Natural killer cell treated with Interleukin-12 subunit alpha and Interleukin-12 subunit beta and Interleukin-15 and Interleukin-18, amount 100 ng/mL, for 72 hours (primary cell): Measurements from ENCODE around the gene MANBA. TPM values are rescaled to one million over a fixed set of nuclear protein-coding genes. Genes with fewer than 3 reads are reported as not detected.

Experiments
- ATAC-seq, 2 donors: fragments of 150-1000 bp; cut with Tn5 transposase in 1 of 2; sonication (Bioruptor Pico), chemical (Tn5 transposase) in 1 of 2; 2 replicates each; pipeline ENCODE4 v1.10.0; 2021
- DNase-seq: peaks from one replicate; pipeline ENCODE4 v3.0.0; 2022; ENCODE audit warnings: low spot score
- H3K27ac Mint-ChIP-seq, 2 donors: 1 replicate in 1 of 2; 2 replicates in 1 of 2; pipeline ENCODE4 v1.8.0; 2022; ENCODE audit warnings: mixed read lengths in 2 of 2, mild to moderate bottlenecking in 1 of 2, moderate library complexity in 1 of 2
- H3K27me3 Mint-ChIP-seq, 2 donors: 1 replicate in 1 of 2; 2 replicates in 1 of 2; pipeline ENCODE4 v1.8.0; 2022; ENCODE audit warnings: mixed read lengths in 2 of 2
- H3K36me3 Mint-ChIP-seq: one replicate; pipeline ENCODE4 v1.8.0; 2022; ENCODE audit warnings: mixed read lengths
- H3K4me1 Mint-ChIP-seq, 2 donors: 1 replicate in 1 of 2; 2 replicates in 1 of 2; pipeline ENCODE4 v1.8.0; 2022; ENCODE audit warnings: low read depth in 2 of 2, mixed read lengths in 2 of 2, mild to moderate bottlenecking in 1 of 2
- H3K4me3 Mint-ChIP-seq: one replicate; pipeline ENCODE4 v1.8.0; 2022; ENCODE audit warnings: mixed read lengths
- H3K9me3 Mint-ChIP-seq: 2 replicates; pipeline ENCODE4 v1.8.0; 2022; ENCODE audit warnings: mixed read lengths
- total RNA-seq, 2 donors: library from RNA; stranded (reverse); gene quantifications; one replicate each; pipeline ENCODE4 v1.2.3, GENCODE V29; 2022

Gene MANBA
- total RNA-seq, 2 donors from 2014 or later, result 14.7 to 15.5 TPM

DNA sequence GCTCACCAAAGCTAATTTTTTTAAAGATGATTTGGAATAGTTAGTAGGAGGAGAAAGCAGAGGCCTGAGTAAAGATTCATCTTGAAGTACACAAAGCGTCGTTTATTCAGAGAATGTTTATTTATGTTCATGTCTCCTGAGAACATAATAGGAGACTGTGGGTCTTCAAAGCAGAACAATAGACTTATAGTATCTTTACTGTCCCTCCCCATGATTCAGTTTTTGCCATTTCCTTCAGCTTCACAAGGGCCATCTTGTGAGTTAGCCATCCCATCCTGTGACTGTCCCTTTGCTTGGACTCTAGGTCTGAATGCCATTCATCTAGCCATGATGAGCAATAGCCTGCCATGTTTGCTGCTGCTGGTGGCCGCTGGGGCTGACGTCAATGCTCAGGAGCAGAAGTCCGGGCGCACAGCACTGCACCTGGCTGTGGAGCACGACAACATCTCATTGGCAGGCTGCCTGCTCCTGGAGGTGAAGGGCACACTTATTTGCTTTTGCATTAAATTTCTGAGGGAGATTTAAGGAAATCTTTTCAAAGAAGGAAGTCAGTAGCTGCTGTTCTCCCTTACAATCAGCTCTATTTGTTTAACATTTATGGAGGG is 153.8 kb downstream of the MANBA start:
- H3K4me1 Mint-ChIP-seq, result peaks cover 28 to 35% of the 10 kb centered on the region in 2 donors
- peak overlapping the region; percentile 6 to 64 for H3K27ac Mint-ChIP-seq
- H3K4me3 Mint-ChIP-seq, result no peak overlapping the region
- no peaks in the 10 kb centered on the region for H3K9me3 Mint-ChIP-seq
- H3K27me3 Mint-ChIP-seq, result no peaks in the 10 kb centered on the region
- ATAC-seq, result no peak
- H3K36me3 Mint-ChIP-seq, result peaks cover 57% of the 10 kb centered on the region
- DNase-seq, result no peak

DNA sequence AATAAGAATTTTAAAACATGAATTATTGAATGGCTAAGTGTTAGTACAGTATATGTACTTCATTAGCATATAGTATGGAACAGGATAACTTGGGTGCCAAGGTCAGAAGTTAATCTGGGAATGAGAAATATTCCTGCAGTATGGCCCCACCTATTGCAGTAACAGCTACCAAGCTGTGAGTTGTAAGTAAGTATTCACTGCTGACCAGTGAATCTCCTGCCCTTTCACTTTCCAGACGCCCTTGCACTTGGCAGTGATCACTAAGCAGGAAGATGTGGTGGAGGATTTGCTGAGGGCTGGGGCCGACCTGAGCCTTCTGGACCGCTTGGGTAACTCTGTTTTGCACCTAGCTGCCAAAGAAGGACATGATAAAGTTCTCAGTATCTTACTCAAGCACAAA is 154.5 kb downstream of the MANBA start:
- no peak overlapping the region for H3K4me3 Mint-ChIP-seq
- DNase-seq (no peak), ATAC-seq (no peak)
- no peaks in the 10 kb centered on the region for H3K27me3 Mint-ChIP-seq
- H3K4me1 Mint-ChIP-seq, result peaks cover 21 to 28% of the 10 kb centered on the region in 2 donors
- H3K9me3 Mint-ChIP-seq, result no peaks in the 10 kb centered on the region
- H3K36me3 Mint-ChIP-seq, result peaks cover 57% of the 10 kb centered on the region
- peak overlapping the region; percentile 6 to 64 for H3K27ac Mint-ChIP-seq

DNA sequence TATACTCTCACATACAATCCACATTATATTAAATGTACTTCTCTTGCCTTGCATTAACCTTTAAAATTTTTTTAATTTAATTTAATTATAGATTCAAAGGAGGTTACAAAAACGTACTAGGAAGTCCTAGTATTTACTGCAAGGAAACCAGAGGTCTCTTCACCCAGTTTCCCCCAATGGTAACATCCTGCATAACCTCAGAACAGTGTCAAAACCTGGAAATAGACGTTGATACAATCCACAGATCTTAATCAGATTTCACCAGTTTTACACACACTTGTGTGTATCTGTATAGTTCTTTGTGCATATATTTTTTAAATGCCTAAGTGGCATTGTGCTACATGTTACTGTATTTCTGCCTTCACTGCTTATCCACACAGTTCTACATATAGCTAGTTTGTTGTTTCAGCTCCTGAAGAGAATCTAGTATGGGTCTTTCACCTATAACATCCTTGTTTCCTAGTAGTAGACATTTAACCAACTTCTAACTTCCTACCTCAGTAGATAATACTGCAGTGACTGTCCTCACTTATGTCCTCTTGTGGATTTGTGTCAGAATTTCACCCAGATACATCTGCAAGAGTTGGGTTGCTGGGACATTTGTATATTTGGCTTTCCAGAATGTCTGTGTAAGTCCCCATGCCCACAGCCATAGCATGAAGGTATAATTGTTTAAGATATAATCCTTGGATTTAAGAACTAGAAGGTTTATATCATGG is 156.4 kb downstream of the MANBA start:
- Mint-ChIP-seq H3K4me3 (no peak overlapping the region), H3K36me3 (peaks cover 62% of the 10 kb centered on the region), H3K27me3 (no peaks in the 10 kb centered on the region), H3K4me1 (peaks cover 23% of the 10 kb centered on the region in 2 donors), H3K9me3 (no peaks in the 10 kb centered on the region), H3K27ac (peak overlapping the region; percentile 7 to 21)
- DNase-seq (no peak), ATAC-seq (no peak)

DNA sequence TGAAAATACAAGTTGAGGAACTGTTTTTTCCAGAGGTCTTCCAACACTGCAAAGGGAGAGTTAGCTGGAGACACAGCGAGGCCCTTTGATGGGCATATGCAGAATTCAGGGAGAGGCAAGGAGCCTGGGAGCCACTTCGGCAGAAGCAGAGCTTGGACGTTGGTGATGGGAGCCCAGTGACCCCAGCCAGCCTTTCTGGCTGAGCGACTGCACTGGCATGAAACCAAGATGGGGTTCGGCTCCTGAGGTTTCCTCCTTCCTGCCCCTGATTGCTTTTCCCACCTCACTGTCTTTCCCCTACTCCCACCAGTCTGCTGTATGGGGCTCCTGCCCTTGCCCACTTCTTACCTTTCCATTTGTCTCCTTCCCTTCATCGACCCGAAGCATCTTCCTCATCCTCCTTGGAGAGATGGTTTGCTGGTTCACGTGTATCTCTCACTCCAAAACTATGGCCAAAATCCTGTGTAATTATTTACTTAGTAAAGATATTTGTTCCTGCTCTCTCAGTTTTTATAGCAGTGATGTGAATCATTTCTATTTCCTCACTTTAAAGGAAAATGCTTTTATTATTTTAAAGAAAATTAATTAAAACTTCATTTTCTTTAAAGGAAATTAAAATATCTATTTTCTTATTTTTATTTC is 159.1 kb downstream of the MANBA start:
- DNase-seq (no peak), ATAC-seq (no peak)
- no peaks in the 10 kb centered on the region for H3K27me3 Mint-ChIP-seq
- peaks cover 30 to 40% of the 10 kb centered on the region in 2 donors for H3K4me1 Mint-ChIP-seq
- peak overlapping the region in 1 of 2 donors; percentile 45 for H3K27ac Mint-ChIP-seq
- H3K36me3 Mint-ChIP-seq, result peaks cover 70% of the 10 kb centered on the region
- no peaks in the 10 kb centered on the region for H3K9me3 Mint-ChIP-seq
- no peak overlapping the region for H3K4me3 Mint-ChIP-seq

DNA sequence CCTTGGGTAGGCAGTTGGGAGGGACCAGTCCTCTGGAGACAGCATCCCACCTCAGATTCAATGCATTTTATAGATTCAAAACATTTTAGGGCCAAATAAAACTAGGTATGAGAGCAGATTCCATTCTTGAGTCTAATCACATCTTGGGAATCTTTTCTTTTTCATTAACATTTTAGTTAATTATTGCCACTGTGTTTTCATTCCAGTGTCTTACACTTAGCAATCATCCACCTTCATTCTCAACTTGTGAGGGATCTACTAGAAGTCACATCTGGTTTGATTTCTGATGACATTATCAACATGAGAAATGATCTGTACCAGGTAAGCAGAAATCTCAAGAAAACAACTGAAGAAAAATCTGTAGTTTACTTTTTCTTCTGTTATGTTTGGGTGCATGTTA is 160.1 kb downstream of the MANBA start:
- peaks cover 38 to 45% of the 10 kb centered on the region in 2 donors for H3K4me1 Mint-ChIP-seq
- no peak for DNase-seq
- H3K27ac Mint-ChIP-seq, result peak overlapping the region; percentile 44 to 76
- H3K36me3 Mint-ChIP-seq, result peaks cover 76% of the 10 kb centered on the region
- ATAC-seq, result no peak
- no peaks in the 10 kb centered on the region for H3K27me3 Mint-ChIP-seq
- H3K9me3 Mint-ChIP-seq, result no peaks in the 10 kb centered on the region
- H3K4me3 Mint-ChIP-seq, result no peak overlapping the region

GRCh38 chr4:102599886-102600285 is 160.9 kb downstream of the MANBA start:
- Mint-ChIP-seq H3K27ac (peak overlapping the region; percentile 44 to 76), H3K36me3 (peaks cover 77% of the 10 kb centered on the region), H3K4me1 (peaks cover 38 to 46% of the 10 kb centered on the region in 2 donors), H3K9me3 (no peaks in the 10 kb centered on the region), H3K27me3 (no peaks in the 10 kb centered on the region), H3K4me3 (no peak overlapping the region)
- ATAC-seq, result no peak
- DNase-seq, result no peak

DNA sequence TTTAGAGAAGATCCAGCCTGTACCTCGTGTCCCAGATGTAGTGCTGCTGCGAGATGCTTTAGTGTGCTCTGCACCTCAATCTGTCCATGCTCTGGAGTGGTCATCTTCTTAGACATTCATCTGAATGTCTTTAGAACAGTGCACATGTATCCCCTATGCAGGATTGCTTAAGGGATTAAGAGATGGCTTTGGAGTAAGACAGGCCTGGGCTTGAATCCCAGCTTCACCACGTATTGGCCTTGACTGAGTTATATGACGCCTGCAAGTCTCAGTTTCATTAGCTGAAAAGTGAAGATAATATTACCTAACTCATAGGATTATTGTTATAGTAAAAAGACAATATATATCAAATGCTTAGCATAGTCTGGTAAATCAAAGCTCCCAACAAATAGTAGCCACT is 161.3 kb downstream of the MANBA start:
- DNase-seq (no peak), ATAC-seq (no peak)
- no peaks in the 10 kb centered on the region for H3K9me3 Mint-ChIP-seq
- peak overlapping the region; percentile 46 for H3K4me3 Mint-ChIP-seq
- H3K27ac Mint-ChIP-seq, result peak overlapping the region; percentile 49 to 76
- peaks cover 40 to 47% of the 10 kb centered on the region in 2 donors for H3K4me1 Mint-ChIP-seq
- H3K36me3 Mint-ChIP-seq, result peaks cover 75% of the 10 kb centered on the region
- H3K27me3 Mint-ChIP-seq, result no peaks in the 10 kb centered on the region

DNA sequence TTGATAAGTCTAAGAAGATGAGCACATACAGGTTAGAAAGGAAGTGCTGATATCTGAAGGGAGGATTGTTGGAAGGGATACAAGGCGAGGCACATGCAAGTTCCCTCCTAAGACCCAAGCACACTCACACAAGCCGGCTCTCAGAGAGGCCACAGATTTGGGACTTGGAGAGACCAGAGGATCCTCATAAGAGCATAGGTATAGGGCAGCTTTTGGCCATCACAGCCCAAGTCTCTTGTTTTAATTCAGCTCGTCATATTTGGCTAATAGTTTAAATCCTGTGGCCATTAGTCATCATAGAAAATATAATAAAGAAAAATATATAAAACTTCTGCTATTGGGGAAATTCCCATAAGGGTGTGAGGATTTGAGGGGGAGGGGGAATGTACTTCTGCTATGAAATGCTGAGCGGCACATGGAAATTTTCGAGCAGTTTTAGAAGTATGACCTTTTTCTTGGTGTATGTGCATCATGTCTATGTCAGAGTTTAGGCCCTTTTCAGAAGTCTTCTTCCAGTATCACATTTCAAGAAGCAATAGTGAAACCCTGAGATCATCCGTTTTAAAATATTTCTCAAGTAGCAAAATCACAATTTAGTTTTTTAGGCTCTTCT is 161.9 kb downstream of the MANBA start:
- Mint-ChIP-seq H3K27ac (peak overlapping the region; percentile 49 to 76), H3K36me3 (peaks cover 76% of the 10 kb centered on the region), H3K4me3 (peak overlapping the region; percentile 46), H3K27me3 (no peaks in the 10 kb centered on the region), H3K4me1 (peaks cover 45 to 49% of the 10 kb centered on the region in 2 donors), H3K9me3 (no peaks in the 10 kb centered on the region)
- ATAC-seq (peak in 1 of 2 donors; percentile 59), DNase-seq (no peak)

DNA sequence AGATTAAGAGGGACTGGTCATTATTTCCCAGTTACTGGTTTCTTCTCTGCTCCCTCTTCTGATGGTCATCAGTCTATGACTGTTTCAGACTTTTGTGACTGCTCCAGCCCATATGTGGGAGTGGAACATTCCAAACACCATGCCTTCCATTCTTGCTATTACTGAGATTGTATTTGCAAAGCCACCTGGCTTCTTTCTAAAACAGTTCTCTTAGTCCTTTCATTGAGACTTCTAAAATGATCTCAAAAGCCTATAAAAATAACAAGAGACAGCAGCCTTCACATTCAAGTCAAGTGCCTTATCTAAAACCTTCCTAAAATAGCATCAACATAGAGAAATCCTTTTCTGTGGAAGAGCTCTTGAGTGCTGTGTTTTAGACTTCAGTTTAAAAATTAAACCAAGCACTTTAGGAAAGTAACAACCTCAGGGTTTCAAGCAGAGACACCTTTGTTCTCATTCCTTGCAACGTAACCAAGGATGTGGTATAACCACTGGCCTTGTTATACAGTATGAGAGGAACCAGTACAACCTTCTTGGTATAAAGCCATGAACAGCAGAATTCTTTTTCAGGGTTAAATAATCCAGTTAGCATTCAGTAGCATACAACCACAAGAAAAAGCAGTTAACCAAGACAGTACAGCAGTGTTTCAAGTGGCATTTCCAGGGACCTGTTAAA is 162.5 kb downstream of the MANBA start:
- Mint-ChIP-seq H3K27ac (peak overlapping the region; percentile 49 to 76), H3K9me3 (no peaks in the 10 kb centered on the region), H3K4me3 (peak overlapping the region; percentile 46), H3K4me1 (peaks cover 47% of the 10 kb centered on the region in 2 donors), H3K36me3 (peaks cover 71% of the 10 kb centered on the region), H3K27me3 (no peaks in the 10 kb centered on the region)
- no peak for DNase-seq
- ATAC-seq, result peak; percentile 28 to 88

- DNase-seq (no peak), ATAC-seq (no peak)
- Mint-ChIP-seq H3K9me3 (no peaks in the 10 kb centered on the region), H3K27me3 (no peaks in the 10 kb centered on the region), H3K36me3 (peaks cover 72% of the 10 kb centered on the region), H3K4me3 (no peak overlapping the region), H3K4me1 (peaks cover 58 to 63% of the 10 kb centered on the region in 2 donors), H3K27ac (peak overlapping the region in 1 of 2 donors; percentile 76)
Observed at GRCh38 chr4:102596532-102596931, 164.2 kb downstream of the MANBA start.

DNA sequence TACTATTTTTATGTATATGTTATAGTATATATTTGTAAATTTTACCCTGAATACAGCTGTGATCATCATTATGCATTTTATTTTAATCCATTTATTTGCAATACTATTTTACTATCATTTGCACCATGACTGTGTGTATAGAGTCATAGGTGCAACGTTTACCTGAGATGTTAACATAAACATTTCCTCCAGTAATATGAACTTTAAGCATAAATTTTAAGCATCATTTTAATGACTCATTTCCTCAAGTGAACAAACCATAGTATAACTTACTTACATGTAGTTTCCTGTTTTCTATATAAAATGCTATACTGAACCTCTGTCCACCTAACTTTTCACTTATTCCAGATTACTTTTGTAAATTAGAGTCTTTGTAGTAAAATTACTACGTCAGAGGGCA is 166.8 kb downstream of the MANBA start:
- peaks cover 72% of the 10 kb centered on the region for H3K36me3 Mint-ChIP-seq
- H3K9me3 Mint-ChIP-seq, result no peaks in the 10 kb centered on the region
- H3K27me3 Mint-ChIP-seq, result no peaks in the 10 kb centered on the region
- DNase-seq (no peak), ATAC-seq (no peak)
- peak overlapping the region; percentile 22 to 65 for H3K27ac Mint-ChIP-seq
- no peak overlapping the region for H3K4me3 Mint-ChIP-seq
- peaks cover 64 to 75% of the 10 kb centered on the region in 2 donors for H3K4me1 Mint-ChIP-seq

- ATAC-seq (no peak), DNase-seq (no peak)
- H3K36me3 Mint-ChIP-seq, result peaks cover 67% of the 10 kb centered on the region
- H3K4me1 Mint-ChIP-seq, result peaks cover 57 to 67% of the 10 kb centered on the region in 2 donors
- H3K4me3 Mint-ChIP-seq, result no peak overlapping the region
- no peaks in the 10 kb centered on the region for H3K27me3 Mint-ChIP-seq
- H3K27ac Mint-ChIP-seq, result peak overlapping the region; percentile 58 to 68
- H3K9me3 Mint-ChIP-seq, result no peaks in the 10 kb centered on the region
Observed at GRCh38 chr4:102593147-102593546, 167.6 kb downstream of the MANBA start.

DNA sequence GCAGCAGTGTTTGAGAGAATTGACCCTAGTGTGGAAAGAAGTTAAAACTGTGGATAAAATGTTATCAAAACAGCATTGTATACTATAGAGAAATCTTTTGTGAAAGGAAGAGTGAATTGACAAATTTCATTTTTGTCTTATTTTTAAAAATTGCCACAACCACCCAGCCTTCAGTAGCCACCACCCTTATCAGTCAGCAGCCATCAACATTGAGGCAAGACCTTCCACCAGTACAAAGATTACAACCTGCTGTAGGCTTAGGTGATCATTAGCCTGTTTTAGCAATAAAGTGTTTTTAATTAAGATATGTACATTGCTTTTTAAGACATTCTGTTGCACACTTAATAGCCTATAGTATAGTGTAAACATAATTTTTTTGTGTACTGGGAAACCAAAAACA is 168.5 kb downstream of the MANBA start:
- Mint-ChIP-seq H3K27ac (peak overlapping the region; percentile 58 to 68), H3K9me3 (no peaks in the 10 kb centered on the region), H3K27me3 (no peaks in the 10 kb centered on the region), H3K4me3 (no peak overlapping the region), H3K4me1 (peaks cover 55 to 63% of the 10 kb centered on the region in 2 donors), H3K36me3 (peaks cover 65% of the 10 kb centered on the region)
- ATAC-seq (no peak), DNase-seq (no peak)
